HG03457 (cell line): ENCODE results near the gene KRT5.
"Not testable (repeated sequence)": the region's sequence is repeated elsewhere in the genome, so short reads cannot be mapped to it uniquely, and the experiment has no call there.

Source experiments
- ATAC-seq: cut with Tn5 transposase; IDR thresholded peaks from one replicate; pipeline ENCODE4 v1.9.1; 2021; ENCODE audit warnings: moderate number of reproducible peaks; ENCODE audit not compliant: unreplicated experiment

Gene KRT5

DNA sequence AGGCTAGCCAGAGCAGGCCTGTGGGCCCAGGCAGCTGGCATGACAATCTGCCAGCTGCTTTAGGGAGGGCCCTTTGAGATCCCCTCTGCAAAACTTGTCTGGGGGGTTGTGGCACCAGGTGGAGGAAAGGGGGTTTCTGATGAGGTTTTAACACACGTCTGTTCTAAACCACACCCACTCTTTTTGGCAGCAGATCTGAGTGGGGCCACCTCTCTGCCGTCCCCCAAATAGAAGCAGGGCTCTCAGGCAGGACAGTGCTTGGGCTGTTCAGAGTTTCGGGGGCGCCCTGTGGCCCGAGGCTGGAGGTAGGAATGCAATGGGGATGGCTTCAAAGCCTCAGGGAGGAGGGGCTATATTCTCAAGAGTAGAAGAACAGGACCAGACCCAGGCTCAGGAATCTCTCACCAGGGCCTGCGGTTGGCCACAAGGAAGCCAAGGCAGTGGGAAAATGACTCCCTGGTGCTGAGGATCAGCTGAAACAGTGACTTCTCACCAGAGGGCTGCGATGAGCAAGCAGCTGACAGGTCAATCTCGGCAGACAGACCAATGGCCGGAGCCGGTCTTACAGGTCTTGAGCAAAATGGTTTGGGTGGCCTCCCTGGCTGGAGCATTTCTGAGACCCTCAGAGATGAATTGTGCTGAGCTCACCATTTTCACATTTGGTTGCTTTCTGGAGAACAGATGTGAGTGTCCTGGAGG, 1.5 kb upstream of the KRT5 start:
- ATAC-seq, result no peak

DNA sequence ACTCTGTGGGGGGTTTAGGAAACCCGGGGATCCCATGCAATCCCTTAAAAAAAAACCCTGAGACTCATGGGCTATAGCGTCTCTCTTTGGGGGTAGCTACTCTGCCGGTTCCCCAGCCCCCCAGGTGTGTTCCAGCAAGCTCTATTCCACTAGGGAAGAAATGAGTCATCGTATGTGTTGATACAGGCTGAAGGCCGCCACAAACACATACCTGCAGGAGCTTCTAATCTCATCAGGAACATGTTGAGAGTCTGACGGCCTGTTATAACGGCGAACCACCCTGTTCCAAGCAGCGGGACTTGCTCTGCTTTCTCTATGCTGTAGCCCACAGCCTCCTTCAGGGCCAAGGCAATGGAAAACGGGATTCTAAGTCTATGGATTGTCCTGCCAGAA, 977 bp upstream of the KRT5 start:
- ATAC-seq, result no peak

DNA sequence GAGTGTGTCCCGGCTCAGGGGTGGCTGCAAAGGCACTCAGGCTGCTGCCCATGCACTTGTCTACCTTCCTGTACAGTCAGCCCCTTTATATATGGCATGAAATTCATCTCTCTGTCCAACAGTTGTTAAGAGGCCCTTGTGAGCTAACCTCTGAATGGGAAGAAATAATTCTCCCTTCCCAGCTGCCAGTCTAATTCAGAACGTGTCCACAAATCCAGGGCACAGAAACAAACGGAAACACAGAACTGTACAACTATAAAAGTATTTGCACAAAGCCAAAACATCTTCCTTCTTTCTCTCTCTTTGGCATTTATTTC, 849 bp downstream of the KRT5 start:
- no peak for ATAC-seq

DNA sequence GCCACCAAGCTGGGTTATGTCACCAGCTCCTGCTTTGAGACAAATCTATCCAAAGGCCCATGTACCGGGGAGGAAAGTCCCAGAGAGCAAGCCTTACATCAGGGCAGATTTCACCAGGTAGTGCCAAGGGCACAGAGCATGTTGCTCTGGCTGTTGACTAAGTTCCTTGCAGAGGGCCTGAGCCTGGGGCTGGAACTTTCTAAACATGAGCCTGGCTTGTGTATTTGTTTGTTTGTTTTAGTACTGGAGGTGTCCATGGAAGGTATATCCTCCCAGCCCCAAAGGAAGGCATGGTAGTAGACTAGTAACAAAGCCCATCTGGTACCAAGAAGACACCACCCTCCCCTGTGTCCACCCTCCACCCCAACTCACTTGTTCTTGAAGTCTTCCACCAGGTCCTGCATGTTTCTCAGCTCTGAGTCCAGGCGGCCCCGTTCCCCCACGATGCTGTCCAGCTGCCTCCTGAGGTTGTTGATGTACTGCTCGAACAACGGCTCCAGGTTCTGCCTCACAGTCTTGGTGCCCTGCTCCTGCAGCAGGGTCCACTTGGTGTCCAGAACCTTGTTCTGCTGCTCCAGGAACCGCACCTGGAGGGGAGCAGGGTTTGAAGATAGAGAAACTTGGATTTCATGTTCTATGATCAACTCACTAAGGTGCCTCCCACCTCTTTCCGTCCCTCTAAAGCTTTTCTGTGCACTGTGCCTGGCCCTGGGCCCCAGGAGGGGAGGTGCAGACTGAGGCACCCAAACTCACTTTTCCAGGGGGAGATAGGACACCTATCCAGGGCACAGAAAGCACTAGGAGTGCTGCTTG, 1.4 kb downstream of the KRT5 start:
- ATAC-seq, result no peak

DNA sequence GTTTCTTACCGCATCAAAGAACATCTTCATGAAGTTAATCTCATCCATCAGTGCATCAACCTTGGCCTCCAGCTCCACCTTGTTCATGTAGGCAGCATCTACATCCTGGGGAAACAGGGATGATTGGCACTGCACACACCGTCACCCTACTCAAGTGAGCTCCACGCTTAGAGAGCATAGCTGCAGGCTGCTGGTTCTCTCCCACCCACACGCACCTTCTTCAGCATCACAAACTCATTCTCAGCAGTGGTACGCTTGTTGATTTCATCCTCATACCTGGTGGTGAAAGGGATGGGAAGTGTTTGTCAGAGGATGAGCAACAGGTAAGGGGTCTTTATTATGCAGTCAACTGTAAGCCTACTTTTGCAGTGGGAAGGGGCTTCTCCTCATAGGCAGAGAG, 2.3 kb downstream of the KRT5 start:
- ATAC-seq, result no peak

DNA sequence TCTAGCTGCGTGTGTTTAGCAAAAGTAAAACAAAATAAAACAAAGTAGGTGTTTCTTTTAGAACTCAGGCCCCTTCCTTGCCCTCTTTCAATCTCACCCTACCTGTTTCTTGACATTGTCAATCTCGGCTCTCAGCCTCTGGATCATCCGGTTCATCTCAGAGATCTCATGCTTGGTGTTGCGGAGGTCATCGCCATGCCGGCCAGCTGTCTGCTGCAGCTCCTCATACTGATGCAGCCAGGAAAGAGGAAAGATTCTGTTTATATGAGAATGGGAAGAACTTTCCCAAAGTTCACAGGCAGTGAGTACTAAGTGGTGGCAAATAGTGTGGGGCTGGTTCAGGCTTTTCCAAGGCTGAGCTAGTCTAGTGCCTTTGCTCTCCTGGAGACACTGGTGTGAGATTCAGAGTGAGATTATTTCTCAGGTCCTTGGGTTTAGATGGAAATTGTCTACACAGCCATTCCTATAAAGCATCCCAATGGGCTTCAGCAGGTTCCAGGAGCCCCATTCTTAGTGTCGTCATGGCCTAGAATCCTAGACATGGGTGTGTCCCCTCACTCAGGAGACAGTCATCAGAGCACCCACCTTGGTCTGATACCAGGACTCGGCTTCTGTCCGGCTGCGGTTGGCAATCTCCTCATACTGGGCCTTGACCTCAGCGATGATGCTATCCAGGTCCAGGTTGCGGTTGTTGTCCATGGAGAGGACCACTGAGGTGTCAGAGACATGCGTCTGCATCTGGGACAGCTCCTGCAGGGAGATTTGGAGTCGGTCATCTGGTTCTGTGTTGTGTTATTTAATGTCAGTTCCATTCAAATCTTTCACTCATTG, 3.0 kb downstream of the KRT5 start:
- ATAC-seq, result no peak

DNA sequence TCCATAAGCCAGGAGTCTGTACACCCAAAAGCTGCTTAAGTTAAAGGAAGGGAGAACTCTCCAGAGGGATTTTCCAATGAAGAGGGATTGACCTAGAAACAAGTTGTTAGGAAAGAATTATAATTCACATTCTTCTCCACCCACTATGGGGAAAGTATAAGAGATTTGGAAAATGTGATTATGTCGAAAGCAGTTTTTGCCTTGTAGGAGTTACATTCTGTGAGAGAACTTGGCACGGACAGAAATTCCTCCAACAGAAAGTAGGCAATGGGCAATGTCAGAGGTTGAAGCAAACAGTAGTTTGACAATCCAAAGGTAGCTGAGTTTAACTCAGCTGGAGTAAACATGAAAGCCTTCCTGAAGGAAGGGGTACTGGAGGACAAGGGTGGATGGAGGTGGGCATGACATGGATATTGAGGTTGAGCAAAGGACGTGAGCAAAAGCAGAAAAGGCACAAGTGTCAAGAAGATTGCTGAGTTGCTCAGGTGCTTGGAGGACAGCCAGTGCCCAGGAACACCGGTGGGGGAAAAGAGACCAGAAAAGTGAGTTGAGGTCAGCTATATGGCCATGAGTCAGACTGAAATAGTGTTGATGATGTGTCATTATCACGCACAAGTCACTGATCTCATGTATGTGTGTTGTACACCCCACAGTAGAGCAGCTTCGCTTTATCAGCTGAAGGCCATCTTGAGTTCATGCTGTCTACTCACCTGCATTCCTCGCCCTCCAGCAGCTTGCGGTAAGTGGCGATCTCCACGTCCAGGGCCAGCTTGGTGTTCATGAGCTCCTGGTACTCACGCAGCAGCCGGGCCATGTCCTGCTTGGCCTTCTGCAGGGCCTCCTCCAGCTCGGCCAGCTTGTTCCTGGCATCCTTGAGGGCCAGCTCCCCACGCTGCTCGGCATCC, 4.0 kb downstream of the KRT5 start:
- no peak for ATAC-seq

DNA sequence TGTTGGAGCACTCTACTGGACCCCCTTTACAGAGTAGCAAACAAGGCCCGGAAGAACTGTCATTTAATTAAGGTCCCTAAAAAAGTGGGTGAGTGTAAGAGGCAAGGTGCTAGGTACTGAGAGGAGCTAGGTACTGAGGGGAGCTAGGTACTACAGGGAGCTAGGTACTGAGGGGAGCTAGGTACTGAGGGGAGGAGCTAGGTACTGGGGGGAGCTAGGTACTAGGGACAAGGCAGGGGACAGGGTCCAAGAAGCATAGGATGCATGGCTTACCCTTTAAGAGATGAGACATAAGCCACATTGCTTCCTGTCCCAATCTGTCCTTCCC, 4.9 kb downstream of the KRT5 start:
- ATAC-seq, result no peak

DNA sequence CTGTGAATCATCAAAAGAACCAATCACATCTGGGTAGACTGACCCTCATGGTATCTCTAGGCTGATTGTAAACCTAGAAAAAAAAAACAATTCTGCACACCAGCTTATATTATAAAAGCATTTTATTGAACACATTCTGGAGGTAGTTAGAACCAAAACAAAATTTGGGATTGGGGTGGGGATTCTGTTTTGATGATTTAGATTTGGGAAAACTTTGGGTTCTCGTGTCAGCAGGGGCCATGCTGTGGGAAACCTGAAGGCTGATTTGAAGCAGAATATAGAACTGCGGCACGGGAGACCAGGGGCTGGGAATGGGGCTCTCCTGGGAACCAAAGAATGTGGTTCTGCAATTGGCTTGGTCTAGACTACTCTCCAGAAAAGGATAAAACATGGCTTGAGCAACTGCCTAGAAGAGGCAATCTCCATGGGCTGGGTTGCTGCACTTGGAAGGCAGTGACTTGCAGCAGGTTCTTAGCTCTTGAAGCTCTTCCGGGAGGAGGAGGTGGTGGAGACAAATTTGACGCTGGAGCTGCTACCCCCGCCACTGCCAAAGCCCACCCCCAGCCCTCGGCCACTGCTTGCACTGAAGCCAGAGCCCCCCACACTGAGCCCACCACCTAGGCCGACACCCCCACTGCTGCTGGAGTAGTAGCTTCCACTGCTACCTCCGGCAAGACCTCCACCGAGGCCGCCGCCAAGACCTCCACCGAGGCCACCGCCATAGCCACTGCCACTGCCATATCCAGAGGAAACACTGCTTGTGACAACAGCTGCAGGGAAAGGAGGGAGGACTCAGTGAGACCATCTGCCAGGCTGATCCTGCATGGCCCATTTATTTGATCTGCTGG, 5.5 kb downstream of the KRT5 start:
- no peak for ATAC-seq

DNA sequence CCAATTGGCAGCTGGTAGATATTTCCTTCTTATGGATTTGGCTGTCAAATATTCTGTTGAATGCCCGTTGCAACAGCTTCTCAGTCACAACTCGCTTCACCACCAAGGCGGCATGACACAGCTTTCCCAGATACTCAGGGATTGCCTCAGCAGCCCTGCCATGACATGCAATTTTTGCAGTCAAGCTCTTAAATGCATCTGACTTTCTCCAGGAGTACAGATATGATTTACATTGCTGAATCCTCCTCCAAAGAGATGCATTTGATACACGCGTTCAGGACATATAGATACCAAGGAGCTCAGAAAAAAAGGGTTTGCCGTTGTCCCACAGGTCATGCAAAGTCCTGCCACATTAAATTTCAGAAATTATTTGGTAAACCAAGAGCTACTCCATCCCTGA, 6.5 kb downstream of the KRT5 start:
- ATAC-seq, result no peak

DNA sequence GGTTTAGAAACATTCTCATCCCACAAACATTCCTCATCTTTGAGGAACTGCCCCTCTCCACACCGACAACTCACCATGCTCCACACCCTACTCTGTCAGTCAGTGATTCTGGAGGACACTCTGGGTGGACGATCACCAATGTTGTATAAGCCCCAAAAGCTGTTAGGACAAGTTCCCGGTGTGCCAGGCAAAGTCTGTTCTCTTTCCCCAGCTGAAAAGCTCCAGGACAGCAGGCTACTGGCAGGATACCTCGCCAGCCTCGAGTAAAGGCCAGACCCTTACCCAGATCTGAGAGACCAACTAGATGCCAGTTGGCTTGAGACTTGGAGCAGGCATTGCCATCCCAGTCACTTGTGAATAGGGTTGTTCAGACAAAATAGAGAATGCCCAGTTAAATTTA, 12.0 kb downstream of the KRT5 start:
- ATAC-seq, result no peak

DNA sequence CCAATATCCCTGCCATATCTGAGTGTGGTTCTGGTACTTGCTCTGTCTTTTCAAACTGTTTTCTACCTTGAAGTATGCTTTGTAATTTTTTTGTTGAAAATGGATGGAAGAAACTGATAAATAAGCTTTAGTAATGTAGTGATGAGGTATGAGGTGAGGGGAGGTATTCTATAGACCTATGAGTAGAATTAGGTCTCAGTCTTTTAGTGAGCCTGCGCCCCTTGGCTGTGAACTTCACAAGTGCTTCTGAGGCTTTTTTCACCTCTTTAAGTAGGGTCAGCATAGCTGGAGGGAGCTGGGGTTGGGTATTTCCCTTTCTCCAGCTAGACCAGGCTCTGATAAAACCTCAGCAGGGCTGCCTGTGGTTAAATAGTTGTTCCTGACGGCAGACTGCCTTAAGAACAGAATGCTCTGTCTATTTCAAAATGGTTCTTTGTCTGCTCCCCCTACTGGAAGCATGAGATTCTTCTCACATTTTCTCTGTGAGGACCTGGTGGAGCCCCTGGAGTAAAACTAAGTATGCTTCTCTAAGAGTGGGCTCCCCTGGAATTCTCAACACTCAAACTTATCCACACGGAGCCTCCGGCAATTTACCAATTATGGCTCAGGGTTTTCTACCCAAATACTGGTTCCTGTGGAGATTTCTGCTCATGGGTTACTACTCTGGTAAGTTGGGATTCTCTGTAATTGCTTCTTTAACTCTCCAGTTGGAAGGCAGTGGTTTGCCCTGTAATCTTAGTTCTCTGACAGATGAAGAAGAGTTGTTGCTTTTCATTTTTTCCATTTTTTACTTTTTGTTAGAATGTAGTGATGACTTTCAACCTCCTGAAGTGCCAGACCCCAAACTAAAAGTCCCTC, 13.1 kb downstream of the KRT5 start:
- ATAC-seq, result no peak

DNA sequence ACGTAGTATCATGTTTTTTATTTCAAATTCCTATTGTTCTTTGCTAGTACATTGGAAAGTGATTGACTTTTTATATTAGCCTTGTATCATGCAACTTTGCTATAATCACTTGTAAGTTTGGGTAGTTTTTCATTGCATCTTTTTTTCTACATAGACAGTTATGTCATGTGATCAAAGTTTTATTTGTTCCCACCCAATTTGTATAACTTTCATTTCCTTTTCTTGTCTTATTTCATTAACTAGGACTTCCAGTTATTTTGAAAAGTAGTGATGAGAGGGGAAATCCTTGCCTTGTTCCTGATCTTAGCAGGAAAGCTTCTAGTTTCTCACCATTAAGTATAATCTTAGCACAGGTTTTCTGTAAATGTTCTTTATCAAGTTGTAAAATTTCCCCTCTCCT, 17.3 kb downstream of the KRT5 start:
- ATAC-seq, result no peak

DNA sequence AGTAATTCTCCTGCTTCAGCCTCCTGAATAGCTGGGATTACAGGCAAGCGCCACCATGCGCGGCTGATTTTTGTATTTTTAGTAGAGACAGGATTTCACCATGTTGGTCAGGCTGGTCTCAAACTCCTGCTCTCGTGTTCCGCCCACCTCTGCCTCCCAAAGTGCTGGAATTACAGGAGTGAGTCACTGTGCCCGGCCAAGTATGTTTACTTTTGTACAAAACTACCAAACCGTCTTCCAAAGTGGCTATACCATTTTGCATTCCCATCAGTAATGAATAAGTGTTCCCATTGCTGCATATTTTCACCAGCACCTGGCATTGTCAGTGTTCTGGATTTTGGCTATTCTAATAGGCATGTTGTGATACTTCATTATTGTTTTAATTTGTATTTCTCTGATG, 18.7 kb downstream of the KRT5 start:
- ATAC-seq, result no peak

DNA sequence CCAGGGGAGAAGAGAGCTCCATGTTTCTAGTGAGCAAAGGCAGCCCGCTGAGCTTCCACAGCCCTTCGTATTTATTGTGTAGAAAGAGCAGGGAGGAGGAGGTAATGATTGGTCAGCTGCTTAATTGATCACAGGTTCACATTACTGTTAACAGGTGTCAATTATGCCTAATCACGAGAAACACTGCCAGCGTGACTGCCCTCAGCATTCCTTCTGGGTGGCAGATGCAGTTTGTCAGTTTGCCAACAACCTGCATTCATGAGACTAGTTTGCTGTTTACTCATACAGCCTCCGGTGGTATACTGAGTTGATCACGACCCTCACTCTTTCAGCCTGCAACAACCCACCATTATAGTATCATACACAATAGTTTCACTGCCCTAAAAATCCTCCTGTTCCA, 19.6 kb downstream of the KRT5 start:
- not testable (repeated sequence) for ATAC-seq

DNA sequence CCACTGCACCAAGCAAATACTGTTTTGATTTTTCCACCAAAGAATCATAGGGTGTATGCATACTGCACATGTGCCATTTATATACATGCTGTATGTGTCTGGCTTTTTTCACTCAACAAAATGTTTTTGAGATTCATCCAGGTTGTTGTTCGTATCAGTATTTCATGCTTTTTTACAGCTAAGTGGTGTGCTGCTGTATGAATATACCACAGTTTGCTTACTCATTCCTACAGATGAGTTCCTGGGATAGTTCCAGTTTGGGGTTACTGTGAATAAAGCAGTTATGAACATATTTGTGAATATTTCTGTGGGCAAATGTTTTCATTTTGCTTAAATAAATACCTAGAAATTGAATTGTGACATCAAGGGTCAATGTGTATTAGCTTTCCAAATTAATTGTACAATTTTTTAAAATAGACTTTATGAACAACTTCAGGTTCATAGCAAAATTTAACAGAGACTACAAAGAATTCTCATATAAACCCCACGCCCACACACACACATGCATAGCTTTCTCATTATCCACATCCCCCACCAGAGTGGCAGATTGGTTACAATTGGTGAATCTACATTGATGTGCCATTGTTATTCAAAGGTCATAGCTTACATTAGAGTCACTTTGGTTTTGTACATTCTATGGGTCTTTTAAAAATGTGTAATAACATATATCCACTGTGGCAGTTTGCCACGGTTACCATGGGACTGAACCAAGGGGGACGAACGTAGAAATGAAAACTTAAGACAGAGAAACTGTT, 20.2 kb downstream of the KRT5 start:
- no peak for ATAC-seq

DNA sequence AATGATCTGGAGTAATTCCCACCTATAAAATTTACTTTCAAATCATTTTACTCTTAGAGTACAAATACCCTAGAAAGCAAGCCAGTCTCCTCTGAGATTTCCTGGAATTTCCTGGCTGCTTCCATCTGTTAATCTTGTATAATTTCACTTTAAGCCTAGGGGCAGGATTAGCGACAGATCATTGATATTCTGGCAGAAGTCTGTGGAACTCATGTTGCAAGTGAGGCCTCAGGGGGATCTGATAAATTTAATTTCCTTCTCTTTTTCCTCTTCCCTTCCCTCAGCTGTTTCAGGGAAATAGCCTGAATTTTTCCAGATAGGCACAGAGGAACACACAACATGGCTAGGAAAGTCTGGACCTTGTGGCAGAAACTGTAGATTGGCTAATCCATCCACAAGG, 21.2 kb downstream of the KRT5 start:
- no peak for ATAC-seq

DNA sequence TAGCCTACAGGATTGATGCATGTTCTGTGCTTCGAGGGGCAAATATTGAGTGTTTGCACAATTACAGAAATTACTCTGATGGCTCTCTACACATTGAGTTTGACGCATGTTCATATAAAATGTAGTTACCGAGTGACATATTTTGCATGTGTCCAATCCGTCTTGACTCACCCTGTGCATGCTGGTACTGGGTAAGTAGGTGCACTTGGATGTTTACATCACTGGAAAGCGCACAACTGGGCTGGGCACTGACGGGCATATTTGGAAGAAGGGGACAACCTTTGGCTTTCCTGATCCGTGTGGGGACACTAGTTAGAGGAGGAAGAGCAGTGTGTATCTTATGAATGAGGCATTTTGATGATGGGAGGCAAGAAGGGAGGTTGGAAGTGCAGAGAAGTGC, 22.2 kb downstream of the KRT5 start:
- no peak for ATAC-seq
